H1 (cell line): ENCODE data around the gene RRAGC. TPM values are rescaled to one million over a fixed set of nuclear protein-coding genes. Genes with fewer than 3 reads are reported as not detected.

Source experiments
- SUZ12 ChIP-seq: fragments of 200-600 bp; sonication (generic); IDR thresholded peaks from 2 replicates; pipeline ENCODE4 v1.6.1; 2012; ENCODE audit warnings: mild to moderate bottlenecking, inconsistent platforms, low read length, moderate library complexity, mixed read lengths
- TEAD4 ChIP-seq: IDR thresholded peaks from 2 replicates; pipeline ENCODE4 v1.6.1; 2012; ENCODE audit warnings: low read depth, low read length, inconsistent platforms, mixed read lengths
- polyA plus RNA-seq, 7 experiments: library from polyadenylated mRNA; depleted of rRNA in 3 of 7; stranded (reverse) in 5 of 7; unstranded in 2 of 7; fragments of >200 nt in 5 of 7; fragments of 200-250 nt in 2 of 7; gene quantifications; 1 replicate in 5 of 7; 2 replicates in 1 of 7; 4 replicates in 1 of 7; pipeline versions ENCODE4 v1.2.1 to v1.2.3, GENCODE V29; 2011 to 2013; ENCODE audit warnings: missing spikeins in 2 of 7, mixed read lengths in 2 of 7
- total RNA-seq: library from RNA; stranded (reverse); fragmentation: NEBNext Ultra II Directional; extraction: Animal tissue kit (Norgen Biotek cat#: 25700); gene quantifications from 2 replicates; pipeline ENCODE4 v1.2.1, GENCODE V29; 2021

Gene RRAGC
- total and polyA plus RNA-seq, 2 of the 8 experiments (the other 6 are each of a cell fraction or from before 2014, with no cell fraction given): 12.0 to 16.5 TPM

DNA sequence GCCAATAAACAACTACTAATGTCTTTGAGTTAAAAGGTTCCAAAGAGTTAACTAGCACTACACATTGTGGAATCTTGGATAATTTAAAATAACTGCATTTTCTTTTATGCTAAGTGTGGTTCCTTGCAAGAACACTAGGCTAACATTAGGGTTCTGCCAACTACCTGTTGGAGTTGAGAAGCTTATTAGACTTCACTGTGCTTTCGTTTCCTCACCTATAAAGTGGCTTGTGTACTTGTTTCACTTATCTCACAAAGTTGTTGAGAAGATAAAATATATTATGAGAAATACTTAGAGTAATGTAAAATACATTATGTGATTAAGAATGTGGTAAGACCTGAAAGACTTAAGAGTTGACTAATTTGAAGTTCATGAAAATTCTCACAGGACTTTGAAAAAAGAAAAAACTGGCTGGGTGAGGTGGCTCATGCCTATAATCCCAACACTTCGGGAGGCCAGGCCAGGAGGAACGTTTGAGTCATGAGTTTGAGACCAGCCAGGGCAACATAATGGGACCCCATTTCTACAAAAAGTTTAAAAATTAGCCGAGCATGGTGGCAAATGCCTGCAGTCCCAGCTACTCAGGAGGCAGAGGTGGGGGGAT, 5.6 kb upstream of the RRAGC start (continued):
- TF ChIP-seq TEAD4: no peak
- no peak for TF ChIP-seq SUZ12
